ENCODE measurements around the gene RASAL2.
A peak's percentile ranks its signal among the peaks of the same experiment; 100 is the strongest.

RASAL2 gene

DNA sequence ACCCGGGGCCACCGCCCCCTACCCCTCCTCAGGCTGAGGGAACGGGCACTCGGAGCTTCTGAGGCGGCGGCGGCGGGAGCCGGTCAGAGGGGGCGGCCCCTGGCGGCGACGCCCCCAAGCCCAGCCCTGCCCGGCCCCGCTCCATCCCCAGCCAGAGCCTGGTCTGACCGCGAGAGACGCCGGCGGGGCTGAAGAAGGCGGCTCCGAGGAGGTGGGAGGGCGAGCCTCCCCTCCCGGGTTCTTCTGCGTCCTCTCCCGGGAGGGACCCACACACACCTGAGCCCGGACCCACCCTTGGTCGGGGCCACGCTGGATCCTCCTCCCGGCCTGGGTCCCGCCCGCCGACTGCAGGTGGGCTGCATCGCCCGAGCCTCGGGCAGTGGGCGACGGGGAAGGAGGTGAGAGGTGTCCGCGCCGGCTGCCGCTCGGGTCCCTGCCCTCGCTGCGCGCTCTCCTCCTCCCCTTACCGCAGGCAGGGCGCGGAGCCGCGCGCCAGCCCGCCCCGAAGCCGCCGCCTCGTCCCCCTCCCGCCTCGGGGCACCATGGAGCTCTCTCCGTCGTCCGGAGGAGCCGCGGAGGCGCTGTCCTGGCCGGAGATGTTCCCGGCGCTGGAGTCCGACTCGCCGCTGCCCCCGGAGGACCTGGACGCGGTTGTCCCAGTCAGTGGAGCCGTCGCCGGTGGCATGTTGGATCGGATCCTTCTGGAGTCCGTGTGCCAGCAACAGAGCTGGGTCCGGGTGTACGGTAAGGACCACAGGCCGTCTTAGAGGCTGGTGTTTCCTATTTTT lies at the start of gene RASAL2:
Gene RASAL2 (plus strand): TSS at position 154 of the 788 bp plus-strand sequence. CDS start 389 bp downstream, at position 543.
- Histone ChIP-seq H3K9ac (ENCODE audit: low read depth, low read length) (peak within 1 kb of the TSS; percentile 49), H3K36me3 (ENCODE audit: control insufficient read depth, insufficient read depth, low read length) (no peaks in the 10 kb centered on the region), H3K4me3 (ENCODE audit: low read depth, low read length) (peak within 1 kb of the TSS; percentile 80), H3K27me3 (ENCODE audit: control insufficient read depth, insufficient read depth, low read length) (no peaks in the 10 kb centered on the region), H3K9me3 (ENCODE audit: control insufficient read depth, insufficient read depth, low read length) (no peaks in the 10 kb centered on the region), H3K27ac (ENCODE audit: low read depth, low read length) (peak within 1 kb of the TSS; percentile 97), H3K4me1 (ENCODE audit: control insufficient read depth, insufficient read depth, low read length) (peaks cover 44% of the 10 kb centered on the region)

DNA sequence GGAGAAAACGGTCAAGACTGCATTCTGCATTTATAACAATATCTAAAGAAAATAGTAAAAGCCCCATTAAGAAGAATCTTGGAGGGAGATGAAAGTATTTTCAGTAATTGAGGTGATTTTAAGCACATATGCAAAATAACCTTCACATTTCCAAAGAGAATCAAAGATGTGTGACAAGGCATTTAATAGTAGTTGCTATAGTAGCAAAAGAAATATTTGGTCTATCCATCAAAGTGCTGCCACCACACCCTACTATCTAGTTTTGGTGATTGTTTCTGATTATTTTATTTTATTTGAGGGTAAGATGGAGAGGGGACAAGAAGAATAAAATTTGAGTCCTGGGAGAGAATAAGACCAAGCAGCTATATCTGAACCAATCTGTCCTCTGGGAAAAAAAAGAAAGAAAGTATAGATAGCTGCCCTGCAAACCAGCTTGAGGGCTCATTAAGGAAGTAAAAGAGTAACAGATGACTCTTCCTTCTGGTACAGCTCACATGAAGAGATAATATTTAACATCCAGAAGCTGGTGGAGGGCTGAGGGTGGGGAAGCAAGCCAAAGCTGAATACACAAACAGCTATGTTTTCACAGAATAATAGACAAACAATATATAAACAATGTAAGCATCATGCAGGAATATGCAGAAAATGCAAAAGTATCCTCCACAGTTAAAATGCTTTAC lies 47.2 kb upstream of the RASAL2 start:
- no peaks in the 10 kb centered on the region; the same call in 1 of the 2 replicates for H3K9me3 ChIP-seq (ENCODE audit: control insufficient read depth, insufficient read depth, low read length)
- no peaks in the 10 kb centered on the region for H3K36me3 ChIP-seq (ENCODE audit: control insufficient read depth, insufficient read depth, low read length)
- no peaks in the 10 kb centered on the region for H3K27me3 ChIP-seq (ENCODE audit: control insufficient read depth, insufficient read depth, low read length)
- H3K4me3 ChIP-seq (ENCODE audit: low read depth, low read length), result no peak overlapping the region
- no peak overlapping the region for H3K9ac ChIP-seq (ENCODE audit: low read depth, low read length)
- peaks cover 16% of the 10 kb centered on the region; the same call in 1 of the 2 replicates for H3K4me1 ChIP-seq (ENCODE audit: control insufficient read depth, insufficient read depth, low read length)
- H3K27ac ChIP-seq (ENCODE audit: low read depth, low read length), result no peak overlapping the region

DNA sequence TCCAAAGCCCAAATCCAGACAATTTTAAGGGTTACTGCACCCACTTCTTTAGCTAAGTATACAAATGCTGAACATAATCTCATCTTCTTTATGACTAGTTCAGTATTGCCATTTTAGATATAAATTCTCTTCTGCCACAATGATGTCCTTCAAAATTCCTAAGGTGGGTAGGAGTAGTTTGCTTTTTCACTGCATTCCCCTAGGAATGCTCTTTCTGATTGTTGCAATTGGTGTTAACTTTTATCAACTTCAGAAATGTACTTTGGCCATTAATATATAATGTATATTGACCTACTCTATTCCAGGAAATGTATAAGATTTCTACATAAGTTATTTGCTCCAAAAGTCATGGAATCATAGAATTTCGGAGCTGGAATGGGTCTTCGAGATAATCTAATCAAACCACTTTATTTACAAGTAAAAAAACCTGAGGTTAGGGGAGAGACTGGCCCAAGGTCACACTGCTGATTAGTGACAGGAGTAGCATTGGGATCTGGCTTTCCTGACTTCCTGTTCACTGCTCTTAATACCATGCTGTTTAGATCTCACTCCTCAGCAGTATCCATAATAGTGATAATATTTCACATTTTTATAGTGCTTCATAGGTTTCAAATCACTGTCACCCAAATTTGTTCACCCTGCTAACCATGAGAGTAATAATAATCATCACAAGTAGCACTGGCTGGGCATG lies 46.4 kb upstream of the RASAL2 start:
- H3K27ac ChIP-seq (ENCODE audit: low read depth, low read length), result no peak overlapping the region
- H3K9me3 ChIP-seq (ENCODE audit: control insufficient read depth, insufficient read depth, low read length), result no peaks in the 10 kb centered on the region; the same call in 1 of the 2 replicates
- no peaks in the 10 kb centered on the region for H3K36me3 ChIP-seq (ENCODE audit: control insufficient read depth, insufficient read depth, low read length)
- no peak overlapping the region for H3K4me3 ChIP-seq (ENCODE audit: low read depth, low read length)
- no peak overlapping the region for H3K9ac ChIP-seq (ENCODE audit: low read depth, low read length)
- H3K27me3 ChIP-seq (ENCODE audit: control insufficient read depth, insufficient read depth, low read length), result no peaks in the 10 kb centered on the region
- peaks cover 19% of the 10 kb centered on the region for H3K4me1 ChIP-seq (ENCODE audit: control insufficient read depth, insufficient read depth, low read length)

DNA sequence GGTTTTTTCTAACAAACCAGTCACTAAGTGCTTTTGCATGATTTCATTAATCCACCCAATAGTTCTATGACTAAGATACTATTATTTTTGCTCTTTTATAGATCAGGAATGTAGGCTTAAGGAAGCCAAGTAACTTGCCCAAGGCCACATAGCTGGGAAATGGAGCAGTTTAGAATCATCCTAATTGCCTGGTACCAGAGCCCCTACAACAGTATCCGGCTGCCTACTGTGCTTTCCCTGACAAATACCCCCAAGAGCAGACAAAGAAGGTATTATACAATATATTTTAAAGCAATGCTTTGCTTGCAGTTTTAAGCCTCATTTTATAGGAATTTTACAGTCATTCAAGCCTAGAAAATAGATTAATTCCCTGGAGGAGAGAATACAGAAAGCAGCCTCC lies 45.5 kb upstream of the RASAL2 start:
- Histone ChIP-seq H3K36me3 (ENCODE audit: control insufficient read depth, insufficient read depth, low read length) (no peaks in the 10 kb centered on the region), H3K4me1 (ENCODE audit: control insufficient read depth, insufficient read depth, low read length) (peaks cover 26% of the 10 kb centered on the region), H3K27ac (ENCODE audit: low read depth, low read length) (no peak overlapping the region), H3K9ac (ENCODE audit: low read depth, low read length) (no peak overlapping the region), H3K4me3 (ENCODE audit: low read depth, low read length) (no peak overlapping the region), H3K27me3 (ENCODE audit: control insufficient read depth, insufficient read depth, low read length) (no peaks in the 10 kb centered on the region), H3K9me3 (ENCODE audit: control insufficient read depth, insufficient read depth, low read length) (no peaks in the 10 kb centered on the region; the same call in 1 of the 2 replicates)

DNA sequence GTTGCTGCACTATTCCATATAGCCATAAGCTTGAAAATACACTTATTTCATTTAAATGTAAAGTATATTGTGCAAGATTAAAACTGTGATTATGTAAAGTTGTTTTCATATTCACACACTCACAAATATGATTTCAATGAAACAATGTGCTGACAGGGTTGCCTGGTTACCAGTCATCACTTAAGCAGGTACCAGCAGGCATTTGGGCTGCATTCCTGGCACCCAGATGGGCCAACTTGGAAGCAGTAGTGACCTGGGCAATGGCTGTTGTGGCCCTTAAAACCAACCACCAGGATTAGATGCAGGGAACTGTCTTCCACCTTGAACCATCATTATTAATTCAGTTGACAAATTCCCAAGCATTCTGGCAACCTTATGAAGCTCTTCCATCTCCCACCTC lies 45.0 kb upstream of the RASAL2 start:
- Histone ChIP-seq H3K4me3 (ENCODE audit: low read depth, low read length) (no peak overlapping the region), H3K27me3 (ENCODE audit: control insufficient read depth, insufficient read depth, low read length) (no peaks in the 10 kb centered on the region), H3K4me1 (ENCODE audit: control insufficient read depth, insufficient read depth, low read length) (peaks cover 26% of the 10 kb centered on the region), H3K27ac (ENCODE audit: low read depth, low read length) (no peak overlapping the region), H3K9ac (ENCODE audit: low read depth, low read length) (no peak overlapping the region), H3K9me3 (ENCODE audit: control insufficient read depth, insufficient read depth, low read length) (no peaks in the 10 kb centered on the region; the same call in 1 of the 2 replicates), H3K36me3 (ENCODE audit: control insufficient read depth, insufficient read depth, low read length) (no peaks in the 10 kb centered on the region)

DNA sequence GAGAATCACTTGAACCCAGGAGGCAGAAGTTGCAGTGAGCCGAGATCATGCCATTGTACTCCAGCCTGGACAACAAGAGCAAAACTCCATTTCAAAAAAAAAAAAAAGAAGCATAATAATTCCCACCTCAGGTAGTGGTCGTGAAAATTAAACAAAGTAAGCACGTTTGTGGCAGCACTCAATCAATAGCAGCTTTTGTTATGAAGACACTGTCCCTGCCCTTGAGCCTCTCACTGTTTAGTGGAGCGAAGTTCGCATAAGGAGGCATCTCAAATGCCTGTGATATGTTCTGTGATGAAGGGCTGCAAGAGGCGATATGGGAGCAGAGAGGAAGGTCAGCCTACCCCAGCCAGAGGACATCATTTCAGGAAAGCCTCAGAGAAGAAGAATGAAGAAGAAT lies 43.8 kb upstream of the RASAL2 start:
- Histone ChIP-seq H3K27me3 (ENCODE audit: control insufficient read depth, insufficient read depth, low read length) (no peaks in the 10 kb centered on the region), H3K4me1 (ENCODE audit: control insufficient read depth, insufficient read depth, low read length) (peaks cover 26% of the 10 kb centered on the region), H3K9me3 (ENCODE audit: control insufficient read depth, insufficient read depth, low read length) (no peaks in the 10 kb centered on the region), H3K9ac (ENCODE audit: low read depth, low read length) (no peak overlapping the region), H3K4me3 (ENCODE audit: low read depth, low read length) (no peak overlapping the region), H3K27ac (ENCODE audit: low read depth, low read length) (no peak overlapping the region), H3K36me3 (ENCODE audit: control insufficient read depth, insufficient read depth, low read length) (no peaks in the 10 kb centered on the region)

DNA sequence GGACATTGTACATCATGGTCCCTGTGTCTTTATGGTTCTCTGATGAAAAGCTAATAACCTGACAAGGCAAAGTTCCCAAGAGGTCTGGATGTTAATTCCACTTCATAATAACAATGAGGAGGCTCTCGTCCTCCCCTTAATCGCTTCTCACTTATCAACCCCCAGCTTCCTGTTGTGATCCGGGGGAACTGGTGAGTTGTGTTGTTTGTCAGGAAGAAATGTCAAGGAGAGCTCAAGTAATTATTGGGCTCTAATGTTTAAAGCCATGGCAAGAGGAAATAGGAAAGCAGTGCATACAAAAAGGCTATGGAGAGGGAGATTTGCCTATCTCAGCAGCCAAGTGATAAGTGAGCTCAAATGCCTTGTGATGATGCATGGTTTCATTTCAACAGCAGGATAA lies 42.8 kb upstream of the RASAL2 start:
- Histone ChIP-seq H3K27me3 (ENCODE audit: control insufficient read depth, insufficient read depth, low read length) (no peaks in the 10 kb centered on the region), H3K4me1 (ENCODE audit: control insufficient read depth, insufficient read depth, low read length) (peaks cover 26% of the 10 kb centered on the region), H3K9me3 (ENCODE audit: control insufficient read depth, insufficient read depth, low read length) (no peaks in the 10 kb centered on the region), H3K4me3 (ENCODE audit: low read depth, low read length) (no peak overlapping the region), H3K36me3 (ENCODE audit: control insufficient read depth, insufficient read depth, low read length) (no peaks in the 10 kb centered on the region), H3K27ac (ENCODE audit: low read depth, low read length) (no peak overlapping the region), H3K9ac (ENCODE audit: low read depth, low read length) (no peak overlapping the region)

DNA sequence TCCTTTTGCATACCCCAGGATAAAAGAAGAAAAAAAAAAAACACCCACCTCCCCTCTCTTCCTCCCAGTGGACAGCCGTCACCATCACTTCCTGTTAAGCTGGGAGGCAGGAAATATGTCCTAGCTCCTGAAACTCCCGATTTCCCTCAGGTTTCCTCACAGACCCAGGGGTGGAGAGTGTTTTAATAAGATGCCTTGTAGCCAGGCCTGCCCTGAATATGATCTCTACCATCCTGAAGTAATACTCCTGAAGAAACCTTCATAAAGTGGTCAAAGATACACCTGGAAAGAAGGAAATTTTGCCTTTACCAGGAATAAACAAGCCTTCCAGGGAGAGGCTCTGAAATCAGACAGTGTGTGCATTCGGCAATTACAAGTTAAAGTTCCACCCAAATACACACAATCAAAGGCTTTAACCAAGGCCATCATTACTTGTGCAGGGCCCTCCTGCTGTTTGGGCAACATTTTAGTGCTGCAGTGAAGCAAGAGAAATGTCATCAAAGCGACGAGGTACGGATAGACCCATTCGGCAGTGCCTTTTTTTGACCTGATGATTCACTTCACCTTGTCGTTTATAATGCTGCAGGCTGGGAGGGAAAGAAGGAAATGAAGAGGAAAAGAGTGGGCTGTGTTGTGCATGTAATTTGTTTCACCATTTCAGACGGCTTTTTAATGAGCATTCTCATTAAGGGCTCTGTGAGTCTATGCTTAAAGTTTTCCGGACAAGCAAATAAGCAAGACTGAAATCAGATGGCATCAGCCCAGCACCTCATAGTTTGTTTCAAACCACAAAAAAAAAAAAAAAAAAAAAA lies 41.0 kb upstream of the RASAL2 start:
- no peaks in the 10 kb centered on the region for H3K36me3 ChIP-seq (ENCODE audit: control insufficient read depth, insufficient read depth, low read length)
- no peaks in the 10 kb centered on the region for H3K9me3 ChIP-seq (ENCODE audit: control insufficient read depth, insufficient read depth, low read length)
- no peak overlapping the region for H3K9ac ChIP-seq (ENCODE audit: low read depth, low read length)
- peak overlapping the region; percentile 26 for H3K27ac ChIP-seq (ENCODE audit: low read depth, low read length)
- H3K4me3 ChIP-seq (ENCODE audit: low read depth, low read length), result no peak overlapping the region
- no peaks in the 10 kb centered on the region for H3K27me3 ChIP-seq (ENCODE audit: control insufficient read depth, insufficient read depth, low read length)
- peaks cover 38% of the 10 kb centered on the region for H3K4me1 ChIP-seq (ENCODE audit: control insufficient read depth, insufficient read depth, low read length)

DNA sequence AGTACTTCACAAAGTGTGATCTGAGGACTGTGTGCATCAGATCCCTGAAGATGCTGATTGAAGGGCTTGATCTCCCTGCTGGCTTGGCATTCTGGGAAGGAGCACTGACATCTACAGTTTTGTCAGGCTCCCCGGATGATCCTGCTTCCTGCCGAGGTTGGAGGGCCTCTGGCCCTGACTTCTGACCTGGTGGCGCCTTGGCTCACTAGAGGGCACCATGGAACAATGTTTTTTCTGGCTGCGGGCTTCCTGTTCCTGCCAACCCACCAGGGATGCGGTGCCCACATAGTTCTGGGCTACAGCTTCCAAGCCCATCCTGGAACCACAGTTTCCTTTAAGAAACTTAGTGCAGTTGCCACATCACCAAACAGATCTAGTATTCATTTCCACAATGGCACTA lies 38.8 kb upstream of the RASAL2 start:
- Histone ChIP-seq H3K9me3 (ENCODE audit: control insufficient read depth, insufficient read depth, low read length) (no peaks in the 10 kb centered on the region), H3K9ac (ENCODE audit: low read depth, low read length) (no peak overlapping the region), H3K27me3 (ENCODE audit: control insufficient read depth, insufficient read depth, low read length) (no peaks in the 10 kb centered on the region), H3K27ac (ENCODE audit: low read depth, low read length) (no peak overlapping the region), H3K4me3 (ENCODE audit: low read depth, low read length) (no peak overlapping the region), H3K36me3 (ENCODE audit: control insufficient read depth, insufficient read depth, low read length) (no peaks in the 10 kb centered on the region), H3K4me1 (ENCODE audit: control insufficient read depth, insufficient read depth, low read length) (peaks cover 55% of the 10 kb centered on the region)

DNA sequence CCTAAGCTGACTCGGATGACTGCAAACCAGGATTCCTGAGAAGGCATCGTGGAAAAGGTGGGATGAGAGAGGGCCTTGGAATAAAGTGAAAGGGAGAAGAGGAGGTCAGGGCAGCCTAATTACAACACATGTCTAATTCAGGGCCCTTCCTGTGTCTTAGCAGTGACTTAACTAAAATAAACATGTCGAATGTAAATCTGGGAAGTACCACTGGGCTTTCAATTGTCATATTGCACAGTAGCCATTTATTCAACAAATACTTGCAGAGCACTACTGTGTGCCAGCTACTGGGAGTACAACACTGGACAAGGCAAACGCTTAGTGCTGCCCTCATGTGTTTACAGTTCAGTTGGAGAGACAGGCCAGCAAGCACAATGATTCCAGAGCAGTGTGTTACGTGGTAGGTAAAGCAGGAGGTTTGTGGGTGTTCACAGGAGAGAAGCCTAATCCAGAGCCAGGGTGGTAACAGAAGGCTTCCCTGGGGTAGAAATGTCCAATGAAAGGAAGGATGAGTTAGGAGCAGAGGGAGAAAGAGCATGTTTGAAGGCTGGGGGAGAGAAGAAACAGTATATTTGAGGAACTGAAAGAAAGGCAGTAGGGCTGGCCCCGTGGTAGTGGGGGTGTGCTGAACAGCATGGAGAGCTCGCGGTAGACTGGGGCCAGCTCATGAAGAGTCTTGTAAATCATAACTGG lies 38.0 kb upstream of the RASAL2 start:
- peaks cover 55% of the 10 kb centered on the region for H3K4me1 ChIP-seq (ENCODE audit: control insufficient read depth, insufficient read depth, low read length)
- H3K4me3 ChIP-seq (ENCODE audit: low read depth, low read length), result no peak overlapping the region
- no peak overlapping the region for H3K9ac ChIP-seq (ENCODE audit: low read depth, low read length)
- H3K27ac ChIP-seq (ENCODE audit: low read depth, low read length), result no peak overlapping the region
- H3K9me3 ChIP-seq (ENCODE audit: control insufficient read depth, insufficient read depth, low read length), result no peaks in the 10 kb centered on the region
- H3K27me3 ChIP-seq (ENCODE audit: control insufficient read depth, insufficient read depth, low read length), result no peaks in the 10 kb centered on the region
- H3K36me3 ChIP-seq (ENCODE audit: control insufficient read depth, insufficient read depth, low read length), result no peaks in the 10 kb centered on the region
